T-helper 1 cell (primary cell): Measurements from ENCODE around the gene BIRC5.
"Not testable (repeated sequence)": the region's sequence is repeated elsewhere in the genome, so short reads cannot be mapped to it uniquely, and the experiment has no call there.

ENCODE experiments used
- DNase-seq, 5 donors: peaks; one replicate each; pipeline ENCODE4 v3.0.0-alpha.2; 2012 to 2020

The BIRC5 gene

DNA sequence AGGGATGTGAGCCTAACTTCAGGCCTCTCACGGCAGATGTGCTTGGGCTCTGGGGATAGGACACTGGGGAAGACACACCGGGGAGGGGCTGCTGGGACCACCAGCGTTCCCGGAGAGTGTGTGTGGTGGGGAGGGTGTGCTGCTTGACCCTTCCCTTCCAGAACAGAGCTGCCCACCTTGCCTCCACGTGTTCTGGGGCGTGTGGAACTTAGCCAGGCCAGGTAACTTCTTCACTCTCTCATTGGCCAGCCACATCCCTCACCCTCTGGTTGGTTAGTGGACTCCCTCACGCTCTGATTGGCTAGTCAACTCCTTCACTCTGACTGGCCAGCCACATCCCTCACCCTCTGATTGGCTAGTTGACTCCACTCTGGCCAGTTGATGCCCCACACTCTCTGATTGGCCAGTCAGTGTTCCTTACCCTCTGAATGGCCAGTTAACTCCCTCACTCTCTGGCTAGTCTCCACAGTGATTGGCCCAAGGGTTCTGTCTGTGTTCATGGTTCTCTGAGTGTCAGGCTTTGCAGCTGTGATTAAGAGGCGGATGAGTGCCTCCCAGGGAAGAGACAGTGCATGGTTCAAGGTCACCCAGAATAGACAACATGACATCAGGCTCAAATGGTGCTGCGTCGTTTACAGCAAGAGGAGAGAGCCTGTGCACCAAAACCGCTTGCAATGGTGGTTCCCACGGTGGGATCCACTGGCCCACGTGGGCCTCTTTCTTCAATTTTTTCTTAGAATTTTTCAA, 27.4 kb downstream of the BIRC5 start:
- DNase-seq: no peak

DNA sequence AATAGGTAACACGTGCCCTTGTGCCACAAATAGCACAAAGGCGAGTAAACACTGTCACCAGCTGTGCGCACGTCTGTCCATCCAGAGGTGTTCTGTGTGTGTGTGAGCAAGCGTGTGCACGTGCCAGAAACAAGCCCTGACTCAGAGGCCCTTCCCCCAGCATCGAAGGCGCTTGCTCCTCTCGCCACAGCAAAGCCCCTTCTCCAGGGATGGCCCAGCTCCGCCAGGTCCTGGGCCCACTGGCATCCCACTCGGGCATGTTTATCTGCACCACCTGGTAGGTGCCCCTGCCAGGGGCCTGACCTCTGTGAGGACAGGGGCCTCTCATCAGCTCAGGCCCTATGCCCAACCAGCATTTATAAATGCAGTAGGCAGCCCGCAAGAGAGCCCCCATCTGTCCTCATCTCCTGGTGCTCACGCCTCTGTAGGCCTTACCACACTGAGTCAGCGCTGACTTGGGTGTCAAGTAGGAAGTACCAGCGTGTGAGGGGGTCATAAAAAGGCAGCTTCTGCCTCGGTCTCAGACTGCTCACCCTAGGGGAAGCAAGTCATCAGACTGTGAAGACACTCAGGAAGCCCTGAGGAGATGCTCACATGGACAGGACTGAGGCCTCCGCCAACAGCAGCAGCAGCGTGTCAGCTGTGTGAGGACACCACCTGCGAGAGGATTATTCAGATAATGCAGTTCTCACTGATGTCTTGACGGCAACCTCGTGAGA, 28.1 kb downstream of the BIRC5 start:
- DNase-seq: no peak

DNA sequence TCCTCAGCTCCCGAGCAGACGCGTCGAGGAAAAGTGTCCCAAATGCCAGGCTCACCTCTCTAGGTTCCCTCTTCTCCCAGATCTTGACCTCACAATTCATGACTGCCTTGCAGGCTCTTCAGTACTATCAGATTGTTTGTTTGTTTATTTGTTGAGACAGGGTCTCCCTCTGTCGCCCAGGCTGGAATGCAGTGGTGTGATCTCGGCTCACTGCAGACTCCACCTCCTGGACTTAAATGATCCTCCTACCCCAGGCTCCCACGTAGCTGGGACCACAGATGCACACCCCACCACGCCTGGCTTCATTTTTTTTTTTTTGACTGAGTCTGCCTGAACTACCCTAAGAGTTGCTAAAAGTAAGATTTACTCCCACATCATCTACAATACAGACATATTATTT, 33.3 kb downstream of the BIRC5 start:
- DNase-seq: no peak

DNA sequence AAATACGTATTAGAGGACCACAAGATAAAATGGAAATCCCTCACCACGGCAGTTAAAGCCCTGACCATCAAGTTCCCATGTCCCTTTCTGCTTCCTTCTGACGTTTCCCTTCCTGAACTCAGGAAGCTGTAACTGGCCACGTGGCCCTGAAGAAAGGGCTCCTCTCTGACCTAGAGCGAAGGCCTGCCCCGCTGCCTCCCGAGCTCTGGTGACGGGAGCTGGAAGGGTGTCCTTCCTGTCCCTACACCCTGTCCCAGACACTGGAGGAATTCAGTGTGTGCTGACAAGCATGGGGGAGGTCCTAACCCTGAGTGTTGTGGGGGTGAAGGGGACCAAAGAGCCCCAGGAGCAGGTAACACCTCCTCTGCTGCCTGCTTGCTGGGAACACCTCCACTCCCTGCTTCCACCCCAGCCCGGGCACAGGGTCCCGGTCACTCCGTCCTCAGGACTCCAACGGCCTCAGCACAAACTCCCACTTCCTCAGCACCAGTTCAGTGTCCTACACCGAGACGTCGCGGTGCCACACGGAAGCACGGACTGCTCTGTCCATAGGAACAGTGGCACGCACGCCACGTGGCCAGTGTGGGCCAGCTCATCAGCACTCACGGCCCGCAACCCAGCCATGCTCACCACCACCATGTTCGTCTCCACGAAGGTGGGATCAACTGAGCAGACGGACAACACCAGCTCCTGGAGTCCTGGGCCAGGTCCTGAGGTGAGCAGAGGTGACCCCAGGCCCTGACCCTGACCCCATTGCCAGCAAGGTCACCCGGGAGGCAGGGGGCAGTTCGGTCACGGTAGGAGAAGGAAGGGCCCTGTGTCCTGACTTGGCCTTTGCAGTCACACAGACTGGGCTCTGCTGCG, 34.2 kb downstream of the BIRC5 start:
- DNase-seq: no peak

DNA sequence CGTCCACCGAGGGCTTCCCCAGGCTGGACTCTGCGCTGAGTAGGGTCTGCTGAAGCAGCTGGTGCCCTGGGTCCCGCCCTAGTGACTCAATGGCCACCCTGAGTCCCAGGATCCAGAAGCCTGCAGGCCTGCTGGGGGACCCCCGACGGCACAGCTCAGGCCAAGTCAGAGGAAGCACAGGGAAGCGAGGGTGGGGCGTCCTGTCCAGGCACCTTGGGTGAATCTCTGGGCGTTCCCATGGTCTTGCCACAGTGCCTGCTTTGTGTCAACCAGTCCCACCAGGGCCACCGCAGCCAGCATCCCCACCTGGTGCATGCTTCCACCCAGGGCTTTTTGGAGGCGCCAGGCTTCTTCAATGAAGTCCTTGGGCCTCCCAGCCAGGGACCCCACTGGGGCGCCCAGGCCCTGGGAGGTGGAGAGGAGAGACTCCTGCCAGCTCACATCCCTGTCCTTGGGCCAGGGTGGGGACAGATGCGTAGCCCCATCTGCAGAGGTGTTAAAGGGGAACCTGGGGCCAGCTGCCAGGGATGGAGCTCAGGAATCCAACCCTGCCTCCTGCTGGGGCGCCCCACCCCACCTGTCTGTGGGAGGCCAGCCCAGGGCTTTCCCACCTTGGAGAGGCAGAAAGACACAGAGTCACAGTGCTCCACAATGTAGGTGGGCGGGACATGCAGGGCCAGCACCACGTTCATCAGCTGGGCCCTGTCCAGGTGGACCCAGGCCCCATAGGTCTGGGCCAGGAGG, 35.2 kb downstream of the BIRC5 start:
- no peak for DNase-seq

DNA sequence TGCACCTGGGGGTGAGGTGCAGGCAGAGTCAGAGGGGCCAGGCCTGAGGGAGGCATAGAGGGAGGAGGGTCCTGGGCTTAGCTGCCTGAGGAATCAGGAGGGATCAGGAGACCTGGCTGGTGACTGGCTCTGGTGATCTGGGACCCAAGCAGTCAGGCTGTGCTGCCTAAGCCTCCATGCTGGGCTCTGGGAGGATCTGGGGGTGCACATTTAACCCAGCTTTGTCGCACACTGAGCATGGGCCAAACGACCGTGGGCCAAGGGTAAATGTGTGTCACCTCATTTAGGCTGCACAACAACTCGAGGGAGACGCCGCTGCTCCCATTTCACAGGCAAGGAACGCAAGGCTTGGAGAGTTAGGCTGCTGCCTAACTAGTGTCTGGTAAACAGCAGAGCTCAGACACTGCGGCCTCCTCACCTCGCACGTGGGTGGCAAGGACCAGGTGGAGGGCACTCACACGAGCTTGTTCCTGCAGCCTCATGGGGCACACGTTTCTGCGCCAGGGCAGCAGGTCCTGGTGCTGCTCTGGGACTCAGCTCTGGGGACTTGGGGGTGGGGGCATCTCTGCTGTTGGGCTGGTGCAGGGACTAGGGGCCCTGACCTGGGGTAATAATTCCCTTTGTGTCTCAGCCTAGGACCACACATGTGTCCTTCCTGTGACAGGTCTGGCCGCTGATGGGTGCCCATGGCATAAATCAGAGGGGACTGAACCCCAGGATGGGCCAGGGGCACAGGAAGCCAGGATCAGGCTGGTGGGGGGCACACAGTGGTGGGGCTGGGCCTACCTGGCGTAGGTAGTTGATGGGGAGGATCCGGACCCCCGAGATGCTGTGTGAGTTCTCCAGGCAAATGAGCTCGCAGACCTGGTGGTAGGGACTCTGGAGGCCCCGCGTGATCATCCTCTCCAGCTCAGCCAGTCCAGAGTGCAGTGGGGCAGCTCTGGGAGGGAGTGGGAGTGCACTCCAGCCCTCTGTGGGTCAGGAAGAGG, 36.1 kb downstream of the BIRC5 start:
- DNase-seq: no peak

DNA sequence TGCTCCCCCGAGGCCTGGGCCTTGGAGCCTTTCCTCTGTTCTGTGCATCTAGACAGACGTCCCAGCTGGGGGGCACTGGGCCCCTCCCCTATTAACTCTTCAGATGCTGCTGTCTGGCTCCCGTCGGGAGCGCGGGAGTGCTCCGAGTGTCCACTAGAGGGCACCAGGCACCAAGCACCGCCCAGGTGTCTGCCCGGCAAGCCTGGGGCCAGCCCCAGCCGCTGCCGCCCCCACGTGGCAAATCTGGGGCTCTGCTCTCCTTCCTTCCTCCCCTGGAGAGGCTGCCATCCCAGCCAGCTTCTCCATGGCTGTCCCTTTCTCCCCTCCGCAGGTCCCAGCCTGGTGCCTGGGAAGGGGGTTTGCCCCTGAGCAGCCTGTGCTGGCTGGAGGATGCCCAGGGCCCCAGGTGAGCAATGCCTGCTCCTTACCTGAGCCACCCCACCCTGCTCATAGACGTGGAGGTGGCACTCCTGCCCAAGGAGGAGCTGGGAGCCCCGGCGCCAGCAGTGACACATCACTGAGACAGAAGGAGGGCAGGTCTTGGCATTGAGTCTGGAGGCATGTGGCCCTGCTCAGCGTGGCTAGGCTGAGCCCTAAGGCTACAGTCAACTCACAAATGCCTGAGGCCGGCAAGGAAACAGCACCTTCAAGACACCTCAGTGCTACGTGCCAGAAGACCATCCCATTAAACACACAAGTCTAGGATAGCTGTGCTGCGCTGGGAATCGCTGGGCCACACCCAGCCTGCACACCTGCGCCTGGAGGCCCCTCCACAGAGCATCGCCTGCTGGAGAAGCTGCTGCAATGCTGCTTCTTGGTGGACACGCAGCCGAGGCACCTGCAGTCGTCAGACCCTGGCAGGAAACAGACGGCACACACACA, 37.1 kb downstream of the BIRC5 start:
- peak; percentile 60 to 89 (median 77) for DNase-seq

DNA sequence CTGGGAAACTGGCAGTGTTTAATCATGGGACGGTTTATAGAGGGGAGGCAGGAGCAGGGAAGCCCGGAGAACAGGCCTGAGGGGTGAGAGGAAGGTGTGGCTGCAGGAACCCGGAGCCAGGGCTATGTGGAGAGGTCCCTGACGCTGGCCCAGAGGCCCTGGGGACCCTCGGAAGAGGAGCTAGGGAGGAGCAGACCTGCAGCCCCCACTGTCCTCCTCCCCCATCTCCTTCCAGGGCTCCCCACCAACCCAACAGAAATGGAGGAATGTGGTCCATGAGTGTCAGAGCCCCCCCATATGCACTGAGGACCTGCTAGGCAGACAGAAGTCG, 37.7 kb downstream of the BIRC5 start:
- no peak for DNase-seq

DNA sequence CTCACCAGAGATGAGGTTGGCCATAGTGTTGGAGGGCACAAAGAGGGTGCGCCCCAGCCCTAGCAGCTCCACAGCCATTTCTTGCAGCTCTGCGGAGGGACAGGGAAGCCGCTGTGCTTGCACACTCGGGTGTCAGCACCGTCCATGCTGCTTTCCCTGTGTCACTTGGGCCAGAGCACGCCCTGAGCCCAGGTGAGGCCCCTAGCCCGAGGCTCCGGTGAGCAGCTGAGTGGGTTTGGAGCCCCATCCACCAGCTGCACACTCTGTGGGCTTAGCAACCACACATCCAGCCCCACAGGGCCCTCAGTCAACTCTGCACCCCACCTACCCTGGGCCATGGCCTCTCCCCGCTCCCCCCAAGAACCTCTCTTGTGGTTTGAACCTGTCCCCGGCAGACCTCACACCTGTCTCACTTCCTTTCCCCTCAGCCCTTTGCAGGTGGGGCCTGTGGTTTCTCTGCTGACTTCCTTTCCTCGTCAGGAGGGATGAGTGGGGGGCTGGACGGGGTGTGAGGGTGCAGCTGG, 38.1 kb downstream of the BIRC5 start:
- DNase-seq: peak; percentile 54 to 78 (median 73)

DNA sequence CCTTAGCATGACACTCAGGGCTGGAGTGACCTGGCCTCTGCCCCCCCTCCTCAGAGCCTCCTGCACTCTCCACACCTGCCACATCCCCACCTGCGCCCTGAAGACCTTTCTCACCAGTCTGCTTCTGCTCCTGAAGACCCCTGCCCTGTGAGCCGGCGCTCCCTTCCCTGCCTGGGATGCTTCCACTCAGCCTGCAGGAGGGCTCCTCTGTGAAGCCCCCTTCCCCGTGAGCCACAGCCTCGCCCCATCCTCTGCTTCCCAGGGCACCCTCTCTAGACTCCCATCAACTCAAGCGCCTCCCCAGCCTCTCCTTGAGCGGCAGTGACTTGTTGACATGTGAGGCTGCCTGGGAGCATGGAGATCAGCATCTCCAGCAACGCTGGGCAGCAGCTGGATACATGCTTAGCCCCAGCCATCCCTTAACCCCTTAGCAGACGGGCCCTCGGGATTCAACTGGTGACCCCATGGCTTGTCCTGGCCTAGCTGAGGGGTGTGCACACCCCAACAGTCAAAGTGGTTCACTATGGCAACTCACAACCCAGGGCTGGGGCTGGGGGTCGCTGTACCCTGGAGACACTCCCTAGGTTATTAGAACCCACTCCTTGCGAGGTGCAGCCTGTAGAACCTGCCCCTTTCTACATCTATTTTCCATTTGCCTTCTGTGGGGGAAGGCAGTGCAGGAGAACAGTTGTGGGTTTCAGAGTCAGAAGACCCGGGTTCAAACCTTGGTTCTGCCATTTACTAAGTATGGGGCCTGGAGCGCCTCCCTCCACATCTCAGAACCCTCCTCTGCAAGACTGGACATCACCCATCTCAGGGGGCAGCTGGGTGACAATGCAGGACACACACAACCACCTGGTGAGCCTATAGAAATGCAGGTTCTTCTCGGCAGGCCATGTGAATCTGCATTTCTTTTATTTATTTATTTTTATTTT, 38.9 kb downstream of the BIRC5 start:
- DNase-seq: peak in 1 of 5 donors; percentile 18

DNA sequence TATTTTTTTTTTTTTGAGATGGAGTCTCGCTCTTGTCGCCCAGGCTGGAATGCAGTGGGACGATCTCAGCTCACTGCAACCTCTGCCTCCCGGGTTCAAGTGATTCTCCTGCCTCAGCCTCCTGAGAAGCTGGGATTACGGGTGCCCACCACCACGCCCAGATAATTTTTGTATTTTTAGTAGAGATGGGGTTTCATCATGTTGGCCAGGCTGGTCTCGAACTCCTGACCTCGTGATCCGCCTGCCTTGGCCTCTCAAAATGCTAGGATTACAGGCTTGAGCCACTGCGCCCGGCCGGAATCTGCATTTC, 39.5 kb downstream of the BIRC5 start:
- DNase-seq: not testable (repeated sequence)

DNA sequence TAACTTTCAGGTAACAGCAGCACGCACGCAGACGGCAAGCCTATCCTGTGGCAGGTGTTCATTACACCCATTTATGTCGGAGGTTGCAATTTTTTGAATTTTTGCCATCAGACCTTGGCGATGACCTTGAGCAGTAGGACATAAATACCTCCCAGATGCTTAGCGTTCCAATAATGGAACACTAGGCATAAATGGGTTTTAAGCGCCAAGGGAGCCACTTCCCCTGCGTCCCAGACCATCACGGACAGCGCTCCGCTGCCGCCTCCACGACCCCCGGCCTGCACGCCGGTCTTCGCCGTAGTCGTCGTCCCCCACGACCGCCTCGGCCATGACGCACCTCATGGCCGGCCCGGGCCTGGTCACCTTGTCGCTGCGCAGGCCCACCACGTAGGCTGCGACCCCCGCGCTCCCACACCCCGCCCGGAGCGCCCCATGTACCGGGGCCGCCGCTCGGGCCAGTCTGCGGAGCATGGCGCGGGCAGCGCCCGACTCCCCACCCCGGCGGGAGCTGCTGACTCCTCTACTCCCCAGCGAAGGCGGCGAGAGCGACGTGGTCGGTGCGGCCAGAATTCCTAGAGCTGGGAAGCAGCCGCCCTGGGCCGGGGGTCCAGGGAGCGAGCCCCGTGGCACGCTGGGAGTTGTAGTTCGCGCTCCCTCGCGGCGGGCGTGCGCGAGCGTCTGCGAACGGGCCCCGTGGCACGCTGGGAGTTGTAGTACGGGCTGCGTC, 40.1 kb downstream of the BIRC5 start:
- peak; percentile 55 to 86 (median 76) for DNase-seq

DNA sequence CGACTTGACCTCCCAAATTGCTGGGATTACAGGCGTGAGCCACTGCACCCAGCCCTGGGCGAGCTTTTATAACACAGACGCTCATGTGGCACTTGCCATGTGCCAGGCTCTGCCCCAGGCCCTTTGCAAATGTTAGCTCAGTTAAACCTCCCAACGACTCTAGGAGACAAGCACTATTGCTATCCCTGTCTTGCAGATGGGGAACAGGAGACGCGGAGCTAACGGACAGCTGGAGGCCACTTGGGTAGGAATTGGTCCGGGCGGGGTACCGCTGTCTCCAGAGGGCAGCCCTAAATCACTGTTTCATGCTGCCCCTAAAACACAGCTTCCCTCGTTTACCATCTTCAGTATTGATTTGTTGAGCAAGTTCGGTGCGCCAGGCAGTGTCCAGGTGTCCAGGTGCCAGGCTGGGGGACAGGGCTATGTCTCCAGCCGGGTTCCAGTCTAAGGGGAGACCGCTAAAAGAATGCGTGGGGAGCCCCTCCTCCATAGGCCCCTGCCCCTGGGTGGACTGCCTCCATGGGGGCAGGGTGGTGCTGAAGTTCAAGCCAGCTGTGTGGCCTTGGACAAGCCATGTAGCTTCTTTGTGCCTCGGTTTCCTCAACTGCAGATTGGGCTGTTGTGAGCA, 41.1 kb downstream of the BIRC5 start:
- no peak for DNase-seq

DNA sequence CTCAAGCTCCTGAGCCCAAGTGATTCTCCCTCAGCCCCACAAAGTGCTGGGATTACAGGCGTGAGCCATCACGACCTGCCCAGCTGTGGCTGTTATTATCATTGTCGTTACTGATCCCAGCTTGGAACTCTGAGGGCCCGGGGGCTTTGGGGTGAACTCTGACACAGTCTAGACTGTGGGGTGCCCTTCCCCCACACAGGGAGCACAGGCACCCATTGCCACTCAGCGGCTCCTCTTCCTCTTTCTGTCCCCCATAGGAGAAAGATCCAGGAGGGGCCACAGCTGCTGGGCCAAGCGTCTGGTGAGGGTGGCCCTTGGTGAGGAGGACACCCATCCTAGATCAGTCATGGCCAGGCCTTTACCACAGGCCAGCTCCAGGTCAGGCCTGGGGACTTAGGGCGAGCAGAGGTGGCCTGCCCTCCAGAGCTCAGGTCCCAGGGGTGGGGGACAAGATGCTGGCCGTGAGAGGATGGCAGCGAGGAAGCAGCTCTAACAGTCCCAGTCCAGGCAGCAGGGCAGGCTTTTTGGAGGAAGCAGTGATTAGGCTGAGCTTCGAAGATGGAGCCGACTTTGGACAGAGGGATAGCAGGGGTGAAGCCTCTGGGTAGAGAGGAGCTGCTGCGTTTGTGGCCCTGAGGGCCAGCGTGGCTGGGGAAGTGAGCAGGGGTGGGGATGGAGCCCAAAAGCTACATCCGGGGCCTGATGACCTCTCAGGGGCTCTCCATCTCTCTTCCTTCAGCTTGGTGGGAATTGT, 42.1 kb downstream of the BIRC5 start:
- no peak for DNase-seq

DNA sequence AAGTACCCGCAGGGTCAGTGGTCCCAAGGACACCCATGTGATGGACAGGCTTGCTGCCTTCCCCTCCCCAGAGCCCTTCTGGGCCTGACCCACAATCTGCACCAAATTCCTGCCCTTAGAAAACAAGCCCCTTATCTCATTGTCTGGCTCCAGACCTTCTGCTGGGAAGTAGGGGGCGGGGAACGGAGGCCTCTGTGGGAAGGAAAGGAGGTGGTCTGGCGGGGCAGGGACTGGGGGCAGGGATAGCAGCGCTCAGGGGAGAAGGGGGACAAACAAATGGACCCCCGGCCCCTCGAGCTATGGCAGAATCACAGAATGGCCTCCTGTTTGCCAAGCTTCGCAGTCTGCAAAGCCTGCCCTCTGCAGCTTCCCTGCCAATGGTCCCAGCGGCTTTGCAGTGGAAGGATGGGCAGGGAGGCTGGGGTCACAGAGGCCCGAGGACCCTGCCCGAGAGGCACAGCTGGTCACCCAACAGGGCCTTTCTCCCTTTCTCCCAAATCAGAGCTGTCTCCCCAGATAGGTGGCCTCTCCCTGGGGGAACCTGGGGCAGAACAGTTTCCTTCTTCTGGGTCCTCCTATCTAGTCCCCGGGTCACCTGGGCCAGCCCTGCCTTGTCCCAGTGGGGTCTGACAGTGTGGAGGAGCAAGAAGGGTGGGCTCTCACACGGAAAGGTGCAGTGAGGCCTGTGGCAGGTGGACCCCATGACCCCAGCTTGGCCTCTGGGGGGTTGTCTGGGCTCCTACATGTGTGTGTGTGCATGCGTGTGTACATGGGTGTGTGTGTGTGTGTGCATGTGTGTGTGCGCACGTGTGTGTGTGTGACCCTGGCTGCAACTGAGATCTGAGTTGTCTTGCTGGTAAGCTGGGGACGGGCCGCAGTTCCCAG, 42.9 kb downstream of the BIRC5 start:
- DNase-seq: no peak

DNA sequence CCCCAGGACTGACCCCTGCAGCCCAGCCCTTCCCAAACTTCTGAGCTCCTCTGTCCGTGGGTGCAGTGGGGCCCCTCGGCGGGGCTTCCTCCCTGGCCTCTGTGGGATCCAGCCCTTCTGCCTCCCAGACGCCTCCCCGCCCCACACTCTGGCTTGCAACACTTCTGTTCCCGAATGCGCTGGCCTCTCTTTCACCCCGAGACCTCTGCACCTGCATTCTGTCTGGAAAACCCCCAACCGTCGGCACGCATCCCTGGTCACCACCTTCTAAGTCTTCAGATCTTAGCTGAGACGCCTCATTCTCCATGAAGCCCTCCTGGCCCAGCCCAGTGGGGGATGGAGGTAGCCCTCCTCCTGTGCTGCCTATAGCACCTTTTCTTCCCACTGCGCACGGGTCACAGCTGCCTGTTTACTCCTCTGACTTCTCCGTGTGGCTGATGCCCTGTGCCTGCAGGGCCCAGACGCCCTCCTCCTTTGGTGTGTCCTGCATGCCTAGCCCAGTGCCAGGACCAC, 43.8 kb downstream of the BIRC5 start:
- DNase-seq: peak in 1 of 5 donors; percentile 48
